Lower leg skin (tissue), 4 donors: ENCODE measurements around the gene PIGR. TPM values are rescaled to one million over a fixed set of nuclear protein-coding genes. Genes with fewer than 3 reads are reported as not detected.
A peak's percentile ranks its signal among the peaks of the same experiment; 100 is the strongest.

Experiments
- DNase-seq, 2 donors: peaks; one replicate each; pipeline ENCODE4 v3.0.0-alpha.2; 2019; ENCODE audit warnings: low spot score in 2 of 2
- H3K4me3 ChIP-seq: fragments of 200-600 bp; sonication (generic); 2 replicates; pipeline ENCODE4 v1.5.1; 2017; ENCODE audit warnings: mild to moderate bottlenecking, low read depth; ENCODE audit not compliant: poor library complexity, severe bottlenecking
- CTCF ChIP-seq, 3 donors: fragments of 450-650 bp; IDR thresholded peaks; one replicate each; pipeline ENCODE4 v1.5.1; 2016; ENCODE audit warnings: antibody characterized with exemption in 3 of 3, mild to moderate bottlenecking in 3 of 3, moderate library complexity in 2 of 3
- POLR2A ChIP-seq, 2 donors: fragments of 450-650 bp; IDR thresholded peaks; one replicate each; pipeline ENCODE4 v1.6.1; 2016 to 2017; ENCODE audit warnings: antibody characterized with exemption in 2 of 2, mild to moderate bottlenecking in 1 of 2, moderate library complexity in 1 of 2
- WGBS, 2 donors: methylation state at CpG; one replicate each; pipeline ENCODE4 v1.1.5; 2018; 5-methylcytosine and 5-hydroxymethylcytosine counted together
- intact Hi-C: fragments of 100-400 bp; cut with DNase I; formaldehyde crosslinking; loops from one replicate; pipeline ENCODE4 v1.15.0; 2023; ENCODE audit warnings: low total_unique reads
- total RNA-seq, 4 donors: library from RNA; depleted of rRNA; stranded (reverse); fragments of >200 nt; gene quantifications; one replicate each; pipeline ENCODE4 v1.1.0, GENCODE V29; 2016

Gene PIGR
- total RNA-seq, 4 donors from 2014 or later: 0.55 to 4.7 (median 2.0) TPM; not detected in 1

GRCh38 chr1:206982216-206982615 is 36.0 kb upstream of the PIGR start:
- no peak overlapping the region for H3K4me3 ChIP-seq
- 46 to 47% methylated on average over 4 of the region's 4 CpGs for WGBS, 2 donors
- DNase-seq: no peak
- TF ChIP-seq CTCF (IDR thresholded peaks at IDR 0.05) (no peak), POLR2A (IDR thresholded peaks at IDR 0.05) (no peak)
- intact Hi-C loops: no loop called here

GRCh38 chr1:206979379-206980043 is 33.2 kb upstream of the PIGR start:
- DNase-seq: no peak
- WGBS, 2 donors: 80 to 90% methylated on average over 3 of the region's 3 CpGs
- TF ChIP-seq POLR2A (IDR thresholded peaks at IDR 0.05): no peak
- TF ChIP-seq CTCF (IDR thresholded peaks at IDR 0.05): no peak
- intact Hi-C loops: no loop called here
- H3K4me3 ChIP-seq: no peak overlapping the region

- no peak overlapping the region for H3K4me3 ChIP-seq
- DNase-seq: no peak
- 80 to 81% methylated on average over 7 of the region's 7 CpGs for WGBS, 2 donors
- intact Hi-C loops: no loop called here
- TF ChIP-seq CTCF (IDR thresholded peaks at IDR 0.05) (no peak), POLR2A (IDR thresholded peaks at IDR 0.05) (no peak)
Measured at GRCh38 chr1:206978259-206978658, 32.0 kb upstream of the PIGR start.

GRCh38 chr1:206975306-206975705 is 29.0 kb upstream of the PIGR start:
- intact Hi-C loops: no loop called here
- H3K4me3 ChIP-seq: no peak overlapping the region
- 69 to 74% methylated on average over 1 of the region's 1 CpG for WGBS, 2 donors
- TF ChIP-seq CTCF (IDR thresholded peaks at IDR 0.05): no peak
- no peak for TF ChIP-seq POLR2A (IDR thresholded peaks at IDR 0.05)
- DNase-seq: peak in 1 of 2 donors; percentile 32

- no peak overlapping the region for H3K4me3 ChIP-seq
- WGBS, 2 donors: 92 to 93% methylated on average over 3 of the region's 3 CpGs
- TF ChIP-seq CTCF (IDR thresholded peaks at IDR 0.05) (no peak), POLR2A (IDR thresholded peaks at IDR 0.05) (no peak)
- peak in 1 of 2 donors; percentile 43 for DNase-seq
- intact Hi-C loops: no loop called here
Measured at GRCh38 chr1:206974140-206974539, 27.9 kb upstream of the PIGR start.

GRCh38 chr1:206972728-206973127 is 26.5 kb upstream of the PIGR start:
- TF ChIP-seq POLR2A (IDR thresholded peaks at IDR 0.05) (no peak), CTCF (IDR thresholded peaks at IDR 0.05) (no peak)
- intact Hi-C loops: no loop called here
- 80 to 91% methylated on average over 2 of the region's 2 CpGs for WGBS, 2 donors
- DNase-seq: no peak
- H3K4me3 ChIP-seq: no peak overlapping the region
